ENCODE results near the gene RYK.

- TF ChIP-seq ZNF670 (tag by site-specific recombination; IDR thresholded peaks at IDR 0.05; ENCODE audit: low read depth) = no peak
- no peak for TF ChIP-seq TRIM28 (IDR thresholded peaks at IDR 0.05; ENCODE audit: borderline replicate concordance, low read length)
- TF ChIP-seq CTCF (tag by site-specific recombination; IDR thresholded peaks at IDR 0.05) = no peak
- no peak for TF ChIP-seq ZNF184 (tag by site-specific recombination; IDR thresholded peaks at IDR 0.05)
- TF ChIP-seq ZNF830 (tag by site-specific recombination; IDR thresholded peaks at IDR 0.05; ENCODE audit: low read depth) = no peak
- no peak for TF ChIP-seq ZNF501 (tag by site-specific recombination; IDR thresholded peaks at IDR 0.05)
- TF ChIP-seq REST (tag by site-specific recombination; IDR thresholded peaks at IDR 0.05) = no peak
- no peak for TF ChIP-seq ZBTB26 (tag by site-specific recombination; optimal IDR thresholded peaks at IDR 0.05)
Observed at GRCh38 chr3:134253475-134254226, 3.0 kb upstream of the RYK start.

All from HEK293 (cell line).